Measurements from ENCODE around the gene MIEF1. TPM values are rescaled to one million over a fixed set of nuclear protein-coding genes. Genes with fewer than 3 reads are reported as not detected.

MIEF1 gene
- total RNA-seq, 1 donor from 2014 or later = 10.4 TPM

DNA sequence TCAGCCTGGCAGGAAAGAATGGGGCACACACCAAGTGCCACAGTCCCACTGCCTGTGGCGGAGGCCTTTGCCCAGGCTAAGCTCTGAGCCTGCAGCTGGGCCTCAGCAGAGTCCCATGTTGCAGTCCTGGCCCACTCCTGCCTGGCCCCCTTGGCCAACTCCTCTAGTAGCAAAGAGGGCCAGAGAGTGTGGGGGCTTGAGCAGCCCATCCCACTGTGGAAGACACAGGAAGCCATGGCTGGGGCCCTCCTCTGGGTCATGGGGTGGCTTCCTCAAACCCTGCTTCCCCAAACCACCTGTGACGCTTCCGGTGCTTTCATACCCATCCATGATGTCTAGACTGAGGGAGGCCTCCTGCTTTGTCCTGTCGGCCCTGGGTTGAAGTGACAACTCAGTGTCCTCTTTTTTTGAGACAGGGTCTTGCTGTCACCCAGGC, 24.7 kb downstream of the MIEF1 start:
- peaks cover 78 to 88% (median 81%) of the 10 kb centered on the region in 3 donors for H3K4me1 ChIP-seq (ENCODE audit: control insufficient read depth in 3 of 3, insufficient read depth in 3 of 3, low read length in 3 of 3)
- H3K4me3 ChIP-seq (ENCODE audit: low read length in 3 of 3) = no peak overlapping the region
- H3K27ac ChIP-seq (ENCODE audit: low read depth, low read length) = no peak overlapping the region
- no peaks in the 10 kb centered on the region for H3K9me3 ChIP-seq (ENCODE audit: control insufficient read depth in 3 of 3, low read length in 3 of 3)
- H3K27me3 ChIP-seq (ENCODE audit: control insufficient read depth in 3 of 3, insufficient read depth in 3 of 3, low read length in 3 of 3) = no peaks in the 10 kb centered on the region
- H3K9ac ChIP-seq (ENCODE audit: low read depth in 1 of 3, low read length in 3 of 3) = peak overlapping the region in 1 of 3 donors; percentile 28
- H3K36me3 ChIP-seq (ENCODE audit: control insufficient read depth in 3 of 3, insufficient read depth in 3 of 3, low read length in 3 of 3) = peaks cover 30 to 45% (median 35%) of the 10 kb centered on the region in 3 donors

DNA sequence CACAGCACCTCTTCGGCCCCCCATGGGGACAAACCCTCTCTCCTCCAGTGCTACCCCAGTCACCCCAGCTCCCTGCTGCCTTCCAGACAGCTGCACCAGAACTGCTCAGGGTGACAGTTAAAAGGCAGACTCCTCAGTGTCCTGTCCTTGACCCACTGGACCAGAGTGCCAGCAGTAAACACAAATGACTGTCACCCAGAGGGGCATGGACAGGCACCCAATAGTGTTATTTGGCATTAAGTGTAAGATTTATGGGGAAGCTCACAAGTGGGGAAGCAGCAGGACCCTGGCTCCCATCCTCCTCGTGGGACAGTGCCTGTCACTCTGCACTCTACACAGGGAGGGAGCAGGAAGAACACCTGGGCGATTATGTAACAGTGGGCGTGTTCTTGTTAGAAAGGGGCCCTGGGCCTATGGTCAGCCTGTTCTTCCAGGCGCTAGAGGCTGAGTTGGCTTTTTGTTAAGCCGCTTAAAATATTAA, 25.4 kb downstream of the MIEF1 start:
- H3K4me1 ChIP-seq (ENCODE audit: control insufficient read depth in 3 of 3, insufficient read depth in 3 of 3, low read length in 3 of 3) = peaks cover 74 to 85% (median 78%) of the 10 kb centered on the region in 3 donors
- peak overlapping the region; percentile 63 for H3K27ac ChIP-seq (ENCODE audit: low read depth, low read length)
- H3K9ac ChIP-seq (ENCODE audit: low read depth in 1 of 3, low read length in 3 of 3) = peak overlapping the region in 1 of 3 donors; percentile 54
- peaks cover 22 to 39% (median 30%) of the 10 kb centered on the region in 3 donors for H3K36me3 ChIP-seq (ENCODE audit: control insufficient read depth in 3 of 3, insufficient read depth in 3 of 3, low read length in 3 of 3)
- no peak overlapping the region for H3K4me3 ChIP-seq (ENCODE audit: low read length in 3 of 3)
- H3K9me3 ChIP-seq (ENCODE audit: control insufficient read depth in 3 of 3, low read length in 3 of 3) = no peaks in the 10 kb centered on the region
- no peaks in the 10 kb centered on the region for H3K27me3 ChIP-seq (ENCODE audit: control insufficient read depth in 3 of 3, insufficient read depth in 3 of 3, low read length in 3 of 3)

DNA sequence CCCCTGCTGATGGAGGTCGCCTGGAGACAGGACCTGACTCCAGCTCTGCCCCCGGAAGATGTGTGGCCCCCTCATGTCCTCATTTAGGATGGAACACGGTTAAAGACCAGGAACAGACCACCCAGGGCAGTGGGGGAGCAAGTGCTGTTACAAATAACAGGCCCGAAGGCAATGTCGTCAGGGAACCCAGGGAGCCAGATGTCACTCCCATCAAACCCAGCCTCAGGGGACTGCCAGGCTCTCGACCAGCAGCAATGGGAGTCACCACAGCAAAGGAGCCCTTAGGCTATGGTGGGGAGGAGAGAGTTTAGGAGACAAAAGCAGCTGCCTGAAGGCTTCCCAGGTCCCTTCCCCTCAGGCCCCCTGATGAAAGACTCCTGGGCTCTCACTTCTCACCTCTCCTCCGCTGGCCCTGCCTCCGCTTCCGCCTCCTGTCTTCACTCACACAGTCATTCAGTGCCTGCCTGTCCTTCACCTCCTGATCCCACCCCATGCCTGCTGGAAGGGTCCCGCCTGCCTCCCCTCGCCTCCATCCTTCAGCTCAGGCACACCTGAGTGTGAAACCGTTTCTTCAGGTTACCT, 26.1 kb downstream of the MIEF1 start:
- H3K36me3 ChIP-seq (ENCODE audit: control insufficient read depth in 3 of 3, insufficient read depth in 3 of 3, low read length in 3 of 3) = peaks cover 16 to 33% (median 28%) of the 10 kb centered on the region in 3 donors
- peak overlapping the region; percentile 63 for H3K27ac ChIP-seq (ENCODE audit: low read depth, low read length)
- no peaks in the 10 kb centered on the region for H3K9me3 ChIP-seq (ENCODE audit: control insufficient read depth in 3 of 3, low read length in 3 of 3)
- no peaks in the 10 kb centered on the region for H3K27me3 ChIP-seq (ENCODE audit: control insufficient read depth in 3 of 3, insufficient read depth in 3 of 3, low read length in 3 of 3)
- H3K4me1 ChIP-seq (ENCODE audit: control insufficient read depth in 3 of 3, insufficient read depth in 3 of 3, low read length in 3 of 3) = peaks cover 68 to 78% (median 71%) of the 10 kb centered on the region in 3 donors
- H3K9ac ChIP-seq (ENCODE audit: low read depth in 1 of 3, low read length in 3 of 3) = peak overlapping the region; percentile 33 to 78 (median 50)
- peak overlapping the region in 2 of 3 donors; percentile 31 to 41 for H3K4me3 ChIP-seq (ENCODE audit: low read length in 3 of 3)

DNA sequence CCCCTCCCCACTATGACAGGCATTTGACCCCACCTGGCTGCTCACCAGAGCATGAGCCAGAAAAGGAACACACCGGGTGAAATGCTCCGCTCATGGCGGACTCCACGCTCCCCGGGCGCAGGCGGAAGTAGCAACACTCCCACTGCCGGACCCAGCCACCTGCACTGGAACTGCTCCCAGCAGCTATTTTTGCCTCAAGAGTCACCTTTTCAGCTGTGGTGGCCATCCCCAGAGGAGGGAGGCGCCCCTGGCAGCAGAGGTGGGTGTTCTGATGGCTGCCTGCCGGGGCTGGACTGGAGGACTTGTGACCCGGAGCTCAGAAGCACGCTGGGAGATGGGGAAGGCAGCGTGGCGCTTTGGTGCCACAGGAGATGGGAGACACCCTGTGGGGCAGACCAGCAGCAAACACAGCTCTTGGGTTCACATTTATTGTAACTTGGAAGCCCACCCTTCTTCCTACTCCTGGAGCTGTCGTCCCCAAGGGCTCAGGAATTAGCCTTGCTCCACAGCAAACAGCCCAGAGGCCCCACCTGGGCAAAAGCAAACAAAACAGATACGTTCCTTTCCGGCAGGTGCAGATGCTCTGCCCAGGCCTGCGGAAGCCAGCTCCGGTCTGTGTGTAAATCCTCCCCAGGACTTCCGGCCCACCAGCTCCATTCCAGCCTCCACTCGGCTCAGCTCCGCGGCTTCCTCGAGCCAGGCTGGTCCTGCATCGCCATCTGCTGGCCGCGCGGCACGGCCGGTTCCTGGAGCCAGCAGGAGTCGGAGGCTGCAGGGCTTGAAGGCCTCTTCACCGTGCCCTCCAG, 26.8 kb downstream of the MIEF1 start:
- H3K36me3 ChIP-seq (ENCODE audit: control insufficient read depth in 3 of 3, insufficient read depth in 3 of 3, low read length in 3 of 3) = peaks cover 14 to 30% (median 23%) of the 10 kb centered on the region in 3 donors
- peaks cover 62 to 74% (median 65%) of the 10 kb centered on the region in 3 donors for H3K4me1 ChIP-seq (ENCODE audit: control insufficient read depth in 3 of 3, insufficient read depth in 3 of 3, low read length in 3 of 3)
- peak overlapping the region; percentile 41 to 57 (median 54) for H3K4me3 ChIP-seq (ENCODE audit: low read length in 3 of 3)
- no peaks in the 10 kb centered on the region for H3K9me3 ChIP-seq (ENCODE audit: control insufficient read depth in 3 of 3, low read length in 3 of 3)
- peak overlapping the region; percentile 33 to 78 (median 50) for H3K9ac ChIP-seq (ENCODE audit: low read depth in 1 of 3, low read length in 3 of 3)
- no peaks in the 10 kb centered on the region for H3K27me3 ChIP-seq (ENCODE audit: control insufficient read depth in 3 of 3, insufficient read depth in 3 of 3, low read length in 3 of 3)
- H3K27ac ChIP-seq (ENCODE audit: low read depth, low read length) = peak overlapping the region; percentile 63

DNA sequence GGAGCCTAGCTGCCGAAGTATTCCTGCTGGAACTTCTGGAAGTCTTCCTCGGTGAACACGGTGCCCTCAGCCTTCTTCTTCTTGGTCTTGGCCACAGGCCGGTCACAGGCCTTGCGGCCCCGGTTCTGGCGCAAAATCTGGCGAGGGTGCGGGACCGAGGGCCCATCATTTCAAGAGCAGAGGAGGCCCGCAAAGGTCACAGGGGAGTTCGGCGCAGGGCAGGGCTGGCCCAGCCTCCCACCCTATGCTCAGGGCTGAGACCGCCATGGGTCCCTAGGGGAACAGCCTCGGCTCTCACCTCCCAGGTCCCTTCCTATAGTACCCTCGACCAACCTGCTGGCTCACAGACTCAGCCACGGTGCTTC, 27.4 kb downstream of the MIEF1 start:
- Histone ChIP-seq H3K9ac (ENCODE audit: low read depth in 1 of 3, low read length in 3 of 3) (peak overlapping the region; percentile 25 to 78 (median 33)), H3K27me3 (ENCODE audit: control insufficient read depth in 3 of 3, insufficient read depth in 3 of 3, low read length in 3 of 3) (peaks cover 0 to 2% (median 1%) of the 10 kb centered on the region in 3 donors), H3K9me3 (ENCODE audit: control insufficient read depth in 3 of 3, low read length in 3 of 3) (no peaks in the 10 kb centered on the region), H3K36me3 (ENCODE audit: control insufficient read depth in 3 of 3, insufficient read depth in 3 of 3, low read length in 3 of 3) (peaks cover 8 to 24% (median 19%) of the 10 kb centered on the region in 3 donors), H3K4me1 (ENCODE audit: control insufficient read depth in 3 of 3, insufficient read depth in 3 of 3, low read length in 3 of 3) (peaks cover 56 to 71% (median 61%) of the 10 kb centered on the region in 3 donors), H3K4me3 (ENCODE audit: low read length in 3 of 3) (peak overlapping the region in 2 of 3 donors; percentile 41 to 54), H3K27ac (ENCODE audit: low read depth, low read length) (no peak overlapping the region)

DNA sequence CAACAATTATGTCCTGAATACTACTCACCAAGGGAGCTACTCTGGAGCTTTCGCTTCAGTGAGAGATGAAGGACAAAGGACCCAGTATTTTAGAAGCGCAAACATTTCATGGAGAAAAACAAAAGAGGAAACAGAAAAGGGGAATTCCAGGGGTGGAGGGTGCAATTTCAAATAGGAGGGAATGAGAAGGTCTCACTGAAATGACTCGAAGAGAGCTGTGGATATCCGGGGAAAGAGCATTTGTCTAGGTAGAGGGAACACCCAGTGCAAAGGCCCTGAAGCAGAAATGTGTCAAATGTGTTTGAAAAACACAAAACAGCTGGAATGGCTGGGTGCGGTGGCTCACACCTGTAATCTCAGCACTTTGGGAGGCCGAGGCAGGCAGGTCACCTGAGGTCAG, 28.0 kb downstream of the MIEF1 start:
- Histone ChIP-seq H3K9ac (ENCODE audit: low read depth in 1 of 3, low read length in 3 of 3) (peak overlapping the region in 2 of 3 donors; percentile 33 to 78), H3K4me3 (ENCODE audit: low read length in 3 of 3) (peak overlapping the region in 1 of 3 donors; percentile 13), H3K9me3 (ENCODE audit: control insufficient read depth in 3 of 3, low read length in 3 of 3) (no peaks in the 10 kb centered on the region), H3K4me1 (ENCODE audit: control insufficient read depth in 3 of 3, insufficient read depth in 3 of 3, low read length in 3 of 3) (peaks cover 51 to 69% (median 57%) of the 10 kb centered on the region in 3 donors), H3K36me3 (ENCODE audit: control insufficient read depth in 3 of 3, insufficient read depth in 3 of 3, low read length in 3 of 3) (peaks cover 5 to 19% (median 17%) of the 10 kb centered on the region in 3 donors), H3K27me3 (ENCODE audit: control insufficient read depth in 3 of 3, insufficient read depth in 3 of 3, low read length in 3 of 3) (peaks cover 0 to 8% (median 3%) of the 10 kb centered on the region in 3 donors), H3K27ac (ENCODE audit: low read depth, low read length) (no peak overlapping the region)

DNA sequence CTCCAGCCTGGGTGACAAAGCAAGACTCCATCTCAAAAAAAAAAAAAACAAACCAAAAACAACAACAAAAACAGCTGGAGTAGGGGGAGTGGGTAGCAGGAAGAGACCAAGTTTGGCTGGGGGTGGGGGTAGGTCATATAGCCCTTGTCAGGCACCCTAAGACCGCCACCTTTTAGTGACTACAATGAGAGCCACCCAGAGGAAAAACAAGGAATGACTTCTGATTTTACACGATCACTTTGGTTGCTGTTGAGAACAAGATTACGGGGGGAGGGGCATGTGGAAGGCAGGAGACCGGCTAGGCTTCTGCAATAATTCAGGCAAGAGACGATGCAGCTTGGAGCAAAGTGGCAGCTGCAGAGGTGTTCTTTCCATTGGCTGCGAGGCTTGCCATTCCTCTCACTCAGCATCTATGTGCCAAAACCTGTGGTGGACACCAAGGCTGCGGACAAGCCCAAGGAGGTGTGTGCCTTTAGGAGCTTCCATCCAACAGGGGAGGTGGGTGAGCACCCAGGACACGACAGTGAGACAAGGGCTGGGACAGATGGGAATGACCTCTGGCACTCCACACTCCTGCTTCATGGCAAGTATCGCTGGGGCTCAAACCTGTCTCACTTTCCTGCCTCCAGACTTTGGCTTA, 28.7 kb downstream of the MIEF1 start:
- H3K4me3 ChIP-seq (ENCODE audit: low read length in 3 of 3) = peak overlapping the region; percentile 95 to 96 (median 95)
- peaks cover 51 to 64% (median 52%) of the 10 kb centered on the region in 3 donors for H3K4me1 ChIP-seq (ENCODE audit: control insufficient read depth in 3 of 3, insufficient read depth in 3 of 3, low read length in 3 of 3)
- no peaks in the 10 kb centered on the region for H3K9me3 ChIP-seq (ENCODE audit: control insufficient read depth in 3 of 3, low read length in 3 of 3)
- H3K27ac ChIP-seq (ENCODE audit: low read depth, low read length) = no peak overlapping the region
- H3K9ac ChIP-seq (ENCODE audit: low read depth in 1 of 3, low read length in 3 of 3) = peak overlapping the region in 2 of 3 donors; percentile 14 to 99
- peaks cover 5 to 19% (median 17%) of the 10 kb centered on the region in 3 donors for H3K36me3 ChIP-seq (ENCODE audit: control insufficient read depth in 3 of 3, insufficient read depth in 3 of 3, low read length in 3 of 3)
- H3K27me3 ChIP-seq (ENCODE audit: control insufficient read depth in 3 of 3, insufficient read depth in 3 of 3, low read length in 3 of 3) = peaks cover 0 to 10% (median 3%) of the 10 kb centered on the region in 3 donors

DNA sequence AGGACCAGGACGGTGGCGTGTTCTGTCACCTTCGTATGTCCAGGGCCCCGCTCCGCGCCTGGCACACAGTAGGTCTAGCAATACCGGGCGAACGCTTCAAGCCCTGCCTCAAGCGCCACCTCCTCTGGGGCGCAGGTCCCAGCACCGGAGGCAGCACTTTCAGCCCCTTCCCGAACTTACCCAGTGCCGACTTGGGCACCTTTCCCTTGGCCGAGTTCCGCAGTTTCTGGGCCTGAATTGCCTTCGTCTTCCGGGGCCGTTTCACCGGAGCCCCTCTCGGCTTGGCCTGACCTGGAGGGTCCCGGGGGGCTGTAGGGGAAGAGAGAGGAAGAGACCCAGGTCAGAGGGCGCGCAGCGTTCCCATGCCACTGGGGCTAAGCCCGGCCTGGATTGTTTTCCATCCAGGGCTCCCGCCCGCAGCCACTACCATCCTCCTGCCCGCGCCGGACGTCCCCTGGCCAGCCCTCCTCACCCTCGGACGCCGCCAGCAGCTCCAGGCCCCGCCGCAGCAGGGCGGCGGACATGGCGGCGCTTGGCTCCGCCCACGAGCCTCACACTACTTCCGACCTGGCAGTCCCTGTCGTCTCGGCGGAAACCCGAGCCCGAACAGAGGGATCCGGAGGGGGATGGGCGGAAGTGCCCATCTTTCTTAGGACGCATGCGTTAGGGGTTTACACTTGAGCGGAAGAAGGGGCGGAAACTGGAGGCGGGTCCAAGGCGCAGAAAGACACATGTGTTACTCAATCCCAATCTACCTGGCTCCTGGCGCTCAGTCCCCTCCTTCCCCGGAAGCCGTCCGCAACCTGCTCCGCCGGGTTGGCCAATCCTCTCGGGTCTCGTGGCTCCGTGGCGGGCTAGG, 30.4 kb downstream of the MIEF1 start, which contains the start of gene RPS19BP1:
RPS19BP1 (minus strand) TSS at position 534 of the 859 bp plus-strand sequence; CDS start at position 524, 10 bp downstream.
- Histone ChIP-seq H3K27ac (ENCODE audit: low read depth, low read length) (peak within 1 kb of the TSS; percentile 85), H3K9me3 (ENCODE audit: control insufficient read depth in 3 of 3, low read length in 3 of 3) (no peaks in the 10 kb centered on the region), H3K4me3 (ENCODE audit: low read length in 3 of 3) (peak within 1 kb of the TSS; percentile 95 to 96 (median 95)), H3K4me1 (ENCODE audit: control insufficient read depth in 3 of 3, insufficient read depth in 3 of 3, low read length in 3 of 3) (peaks cover 48 to 56% (median 49%) of the 10 kb centered on the region in 3 donors), H3K36me3 (ENCODE audit: control insufficient read depth in 3 of 3, insufficient read depth in 3 of 3, low read length in 3 of 3) (peaks cover 0 to 19% (median 17%) of the 10 kb centered on the region in 3 donors), H3K9ac (ENCODE audit: low read depth in 1 of 3, low read length in 3 of 3) (peak within 1 kb of the TSS; percentile 89 to 99 (median 99)), H3K27me3 (ENCODE audit: control insufficient read depth in 3 of 3, insufficient read depth in 3 of 3, low read length in 3 of 3) (peaks cover 0 to 10% (median 3%) of the 10 kb centered on the region in 3 donors)

DNA sequence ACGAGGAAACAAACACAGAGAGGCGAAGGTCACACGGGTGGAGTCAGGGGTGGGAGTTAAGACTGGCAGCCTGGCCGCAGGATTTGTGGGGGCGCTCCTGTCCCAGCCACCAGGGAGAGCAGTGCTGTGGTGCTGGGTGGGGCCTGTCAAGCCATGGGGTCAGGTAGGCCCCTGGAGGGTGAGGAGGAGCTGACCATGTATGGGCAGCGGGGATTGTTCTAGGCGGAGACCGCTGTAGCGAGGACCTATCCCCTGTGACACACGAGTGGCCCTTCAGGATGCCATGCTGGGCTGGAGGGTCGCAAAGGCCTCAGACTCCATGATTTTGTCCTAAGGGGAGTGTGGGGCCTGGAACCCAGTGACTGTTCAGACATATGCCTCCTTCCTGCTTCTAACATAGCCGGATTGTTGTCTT, 32.0 kb downstream of the MIEF1 start:
- Histone ChIP-seq H3K27ac (ENCODE audit: low read depth, low read length) (no peak overlapping the region), H3K4me3 (ENCODE audit: low read length in 3 of 3) (peak overlapping the region in 1 of 3 donors; percentile 13), H3K9me3 (ENCODE audit: control insufficient read depth in 3 of 3, low read length in 3 of 3) (no peaks in the 10 kb centered on the region), H3K27me3 (ENCODE audit: control insufficient read depth in 3 of 3, insufficient read depth in 3 of 3, low read length in 3 of 3) (peaks cover 0 to 10% (median 3%) of the 10 kb centered on the region in 3 donors), H3K36me3 (ENCODE audit: control insufficient read depth in 3 of 3, insufficient read depth in 3 of 3, low read length in 3 of 3) (peaks cover 0 to 15% (median 13%) of the 10 kb centered on the region in 3 donors), H3K4me1 (ENCODE audit: control insufficient read depth in 3 of 3, insufficient read depth in 3 of 3, low read length in 3 of 3) (peaks cover 31 to 40% (median 32%) of the 10 kb centered on the region in 3 donors), H3K9ac (ENCODE audit: low read depth in 1 of 3, low read length in 3 of 3) (peak overlapping the region in 1 of 3 donors; percentile 10)

Data from skeletal muscle tissue (tissue), 4 donors.